LNCAP (cell line): Measurements from ENCODE around the gene MORN1.

Experiments used
- TF ChIP-seq, protein P1 (sequence below): fragments of 450-650 bp; IDR thresholded peaks from 2 replicates; pipeline ENCODE4 v1.5.1; 2017; ENCODE audit warnings: mild to moderate bottlenecking

The MORN1 gene

DNA sequence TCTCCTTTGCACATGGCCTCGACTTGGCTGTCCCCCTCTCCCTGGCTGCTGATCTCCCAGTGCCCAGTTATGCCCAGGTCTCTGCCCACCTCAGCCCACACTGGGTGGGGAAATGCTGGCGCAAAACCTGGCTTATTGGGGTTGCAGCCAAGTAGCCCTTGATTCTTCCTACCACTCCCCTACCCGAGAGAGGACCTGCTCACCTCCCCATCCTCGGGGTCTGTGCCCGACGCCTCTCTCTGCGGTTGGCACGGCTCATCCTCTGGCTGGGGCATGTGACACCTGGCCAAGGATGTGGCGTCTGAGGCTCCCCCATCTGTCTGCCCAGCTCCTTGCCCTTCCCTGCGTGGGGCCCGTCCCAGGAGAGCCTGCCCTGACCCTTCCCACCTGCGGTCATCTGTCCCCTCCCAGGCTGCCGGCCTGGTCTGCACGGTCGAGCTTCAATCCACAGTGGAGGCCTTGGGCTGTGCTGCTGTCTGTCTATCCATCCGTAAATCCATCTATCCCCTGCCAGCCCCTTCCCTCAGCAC, 27.5 kb upstream of the MORN1 start:
- TF ChIP-seq, protein P1, sequence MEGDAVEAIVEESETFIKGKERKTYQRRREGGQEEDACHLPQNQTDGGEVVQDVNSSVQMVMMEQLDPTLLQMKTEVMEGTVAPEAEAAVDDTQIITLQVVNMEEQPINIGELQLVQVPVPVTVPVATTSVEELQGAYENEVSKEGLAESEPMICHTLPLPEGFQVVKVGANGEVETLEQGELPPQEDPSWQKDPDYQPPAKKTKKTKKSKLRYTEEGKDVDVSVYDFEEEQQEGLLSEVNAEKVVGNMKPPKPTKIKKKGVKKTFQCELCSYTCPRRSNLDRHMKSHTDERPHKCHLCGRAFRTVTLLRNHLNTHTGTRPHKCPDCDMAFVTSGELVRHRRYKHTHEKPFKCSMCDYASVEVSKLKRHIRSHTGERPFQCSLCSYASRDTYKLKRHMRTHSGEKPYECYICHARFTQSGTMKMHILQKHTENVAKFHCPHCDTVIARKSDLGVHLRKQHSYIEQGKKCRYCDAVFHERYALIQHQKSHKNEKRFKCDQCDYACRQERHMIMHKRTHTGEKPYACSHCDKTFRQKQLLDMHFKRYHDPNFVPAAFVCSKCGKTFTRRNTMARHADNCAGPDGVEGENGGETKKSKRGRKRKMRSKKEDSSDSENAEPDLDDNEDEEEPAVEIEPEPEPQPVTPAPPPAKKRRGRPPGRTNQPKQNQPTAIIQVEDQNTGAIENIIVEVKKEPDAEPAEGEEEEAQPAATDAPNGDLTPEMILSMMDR = no peak

DNA sequence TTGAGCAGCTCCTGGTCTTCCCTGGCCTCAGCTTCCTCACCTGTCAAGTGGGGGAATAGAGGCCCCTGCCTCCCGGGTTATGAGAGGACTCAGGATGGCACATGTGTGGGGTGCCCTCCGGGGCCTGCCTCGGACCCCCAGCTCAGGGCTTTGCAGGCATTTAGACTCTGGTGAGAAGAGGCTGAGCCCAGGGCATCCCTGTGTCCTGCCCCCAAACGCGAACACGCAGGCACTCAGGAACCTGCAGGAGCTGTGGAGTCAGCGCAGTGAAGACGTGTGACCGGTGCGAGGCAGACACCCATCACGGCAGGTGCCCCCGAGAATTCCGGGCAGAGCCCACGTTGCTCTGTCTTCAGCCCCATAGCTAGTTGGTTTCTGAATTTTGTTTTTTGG, 26.5 kb upstream of the MORN1 start:
- TF ChIP-seq, protein P1 = no peak

DNA sequence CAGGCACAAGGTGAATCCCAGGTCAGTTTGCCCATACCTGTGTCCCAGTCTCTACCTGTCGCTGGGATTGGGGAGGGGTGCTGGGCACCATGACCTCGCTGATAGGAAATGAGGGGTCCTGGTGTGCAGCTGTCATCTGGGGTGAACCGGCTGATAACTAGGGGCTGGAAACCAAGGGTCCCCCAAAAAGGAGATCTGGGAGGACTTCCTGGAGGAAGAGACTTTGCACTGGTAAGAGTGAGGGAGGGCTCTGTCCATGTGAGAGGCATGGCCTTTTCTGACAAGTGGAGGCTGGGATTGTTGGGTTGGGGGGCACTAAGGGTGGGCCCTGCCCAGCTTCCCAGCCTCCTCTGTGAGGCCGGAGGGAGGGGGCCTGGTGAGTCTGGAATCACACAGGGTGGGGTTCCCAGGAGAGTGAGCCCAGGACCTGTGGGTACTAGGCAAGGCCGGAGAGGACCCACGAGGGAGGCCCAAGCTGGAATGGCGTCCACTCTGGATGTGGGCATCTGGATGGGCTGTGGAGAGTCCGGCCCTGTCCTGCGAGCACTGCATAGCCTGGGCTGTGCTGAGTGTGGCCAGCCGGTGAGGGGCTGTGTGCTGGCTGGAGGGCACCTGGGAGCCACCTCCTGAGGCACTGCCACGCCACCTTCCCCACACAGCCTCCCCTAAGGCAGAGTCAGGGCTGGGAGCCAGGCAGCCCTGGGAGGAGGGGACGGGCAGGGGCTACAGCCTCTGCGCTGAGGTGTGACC, 25.9 kb upstream of the MORN1 start:
- TF ChIP-seq, protein P1 = no peak

DNA sequence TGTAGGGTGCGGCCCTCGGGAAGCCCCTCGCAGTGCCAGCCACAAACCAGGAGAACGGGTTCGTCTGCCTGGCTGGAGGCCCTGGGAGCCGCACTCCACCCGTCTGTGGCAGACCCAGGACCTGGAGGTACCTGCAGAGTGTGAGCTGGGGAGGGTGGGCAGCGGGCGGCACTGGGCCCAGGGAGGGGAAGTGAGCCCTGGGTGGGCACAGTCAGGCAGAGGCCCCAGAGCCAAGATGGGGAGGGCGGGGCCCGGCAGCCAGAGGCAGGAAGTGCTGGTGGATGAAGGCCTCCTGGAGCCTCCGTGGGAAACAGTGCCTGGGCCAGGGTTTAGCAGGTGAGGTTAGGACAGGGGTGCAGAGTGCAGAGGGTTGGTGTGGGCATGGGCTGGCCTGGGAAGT, 25.0 kb upstream of the MORN1 start:
- TF ChIP-seq, protein P1 = no peak

DNA sequence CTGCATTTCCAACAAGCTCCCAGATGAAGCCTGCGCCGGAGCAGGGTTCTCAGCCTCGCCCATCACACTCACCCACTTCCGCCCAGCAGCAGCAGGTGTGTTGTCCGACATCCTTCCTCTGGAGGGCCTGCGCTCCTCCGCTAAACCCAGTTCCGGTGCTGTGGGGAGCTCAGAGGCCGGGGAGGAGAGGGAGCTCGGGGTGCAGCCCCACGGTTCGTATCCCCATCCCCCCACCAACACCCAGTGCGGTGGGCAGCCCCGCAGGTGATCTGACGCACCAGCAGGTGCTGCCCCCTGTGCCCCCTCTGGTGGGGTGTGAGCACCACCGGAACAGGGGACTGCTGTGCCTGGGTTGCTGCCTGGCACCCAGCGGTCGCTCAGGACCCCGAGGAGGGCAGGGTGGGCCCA, 24.5 kb upstream of the MORN1 start:
- TF ChIP-seq, protein P1 = no peak

DNA sequence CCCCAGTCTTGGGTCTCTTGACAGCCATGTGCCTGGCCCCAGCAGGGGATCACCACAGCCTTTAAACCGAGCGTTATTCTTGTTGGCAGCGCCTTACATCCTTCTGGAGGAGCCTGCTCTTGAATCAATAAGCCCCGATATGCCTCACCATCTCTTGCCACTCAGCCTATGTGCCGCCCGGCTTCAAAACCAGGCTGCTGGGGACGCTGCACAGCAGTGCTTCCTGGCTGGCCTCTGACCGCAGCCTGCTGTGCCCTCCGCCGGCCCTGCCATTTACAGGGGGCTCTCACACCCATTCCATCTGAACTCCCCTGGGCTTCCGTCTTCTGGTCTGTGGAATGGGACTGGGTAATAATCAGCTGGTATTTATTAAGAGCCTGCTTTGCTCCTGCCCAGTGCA, 24.0 kb upstream of the MORN1 start:
- TF ChIP-seq, protein P1 = no peak

DNA sequence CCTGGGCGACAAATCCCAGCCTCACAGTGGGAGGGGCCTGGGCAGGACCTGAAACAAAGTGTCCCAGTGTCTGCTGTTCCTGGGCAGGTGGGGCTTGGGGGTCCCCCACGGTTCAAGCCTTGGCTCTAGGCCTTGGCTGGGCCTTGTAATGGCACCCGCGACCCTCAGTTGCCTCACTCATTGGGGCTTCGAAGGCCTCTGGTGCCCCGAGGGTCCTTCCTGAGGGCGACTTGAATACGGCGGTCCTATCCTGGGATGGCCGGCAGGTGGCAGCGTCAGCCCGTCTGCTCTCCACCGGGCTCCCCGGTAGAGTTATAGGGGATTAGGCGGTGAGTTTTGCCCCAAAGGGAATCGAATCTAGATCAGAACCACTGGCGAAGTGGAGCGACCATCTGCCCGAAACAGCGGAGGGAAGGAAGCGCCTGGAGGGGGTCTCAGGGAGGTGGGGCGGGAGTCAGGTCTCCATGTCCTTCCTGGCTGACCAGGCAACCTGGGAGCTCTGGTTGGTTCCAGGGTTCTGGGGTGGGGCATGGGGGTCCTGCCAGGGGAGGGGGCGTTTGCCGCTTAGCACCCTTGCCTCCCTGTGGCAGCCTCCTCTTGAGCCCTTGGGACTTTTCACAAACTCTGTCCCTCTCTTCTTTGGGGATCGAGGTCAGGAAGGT, 23.1 kb upstream of the MORN1 start:
- TF ChIP-seq, protein P1 = peak; percentile 95
